Measurements from ENCODE around the gene EHD3. TPM values are rescaled to one million over a fixed set of nuclear protein-coding genes. Genes with fewer than 3 reads are reported as not detected.

EHD3 gene
- total and polyA plus RNA-seq, 2 of the 8 experiments (the other 6 are each of a cell fraction or from before 2014, with no cell fraction given) = 9.3 to 12.0 TPM

DNA sequence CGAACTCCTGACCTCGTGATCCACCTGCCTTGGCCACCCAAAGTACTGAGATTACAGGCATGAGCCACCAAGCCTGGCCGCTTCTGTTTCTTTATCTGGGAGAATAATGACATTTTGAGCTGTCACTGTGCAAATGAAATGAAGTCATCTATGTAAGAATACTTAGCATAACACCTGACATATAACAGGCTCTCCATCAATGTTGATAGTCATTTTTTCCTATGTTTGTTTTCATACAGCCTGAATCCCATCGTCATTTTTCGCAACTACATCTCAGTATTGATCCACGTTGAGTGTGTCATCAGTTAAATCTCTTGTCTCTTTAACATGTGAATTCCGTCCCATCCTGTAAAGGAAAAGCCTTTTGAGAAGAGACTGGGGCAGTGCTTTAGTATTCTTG lies 10.2 kb upstream of the EHD3 start:
- FAIRE-seq = no peak
- Histone ChIP-seq H2AFZ (ENCODE audit: low read length) (no peak overlapping the region), H3K27me3 (replicated peaks in 1 of 4; ENCODE audit: control insufficient read depth in 3 of 4, extremely low read depth in 1 of 4, insufficient read depth in 3 of 4, low read length in 3 of 4) (no peaks in the 10 kb centered on the region; a peak in 1 of 7 replicates), H2AK5ac (ENCODE audit: low read depth, low read length) (no peak overlapping the region), H3K4ac (replicated peaks; ENCODE audit: insufficient read length, low read depth, low read length) (no peak overlapping the region), H3K9me3 (ENCODE audit: insufficient read depth in 2 of 2, low read depth in 1 of 2, low read length in 1 of 2) (no peaks in the 10 kb centered on the region), H3K23me2 (ENCODE audit: low read depth, low read length) (no peaks in the 10 kb centered on the region), H3K14ac (ENCODE audit: insufficient read length) (no peak overlapping the region), H2BK12ac (ENCODE audit: low read depth, low read length) (no peak overlapping the region), H3K36me3 (ENCODE audit: control insufficient read depth in 2 of 4, insufficient read depth in 4 of 4, low read length in 3 of 4) (no peaks in the 10 kb centered on the region), H4K91ac (replicated peaks; ENCODE audit: insufficient read length, low read length) (no peak overlapping the region), H3K9ac (replicated peaks in 1 of 4; ENCODE audit: extremely low read depth in 1 of 4, low read depth in 3 of 4, low read length in 3 of 4) (no peak overlapping the region), H2BK5ac (ENCODE audit: low read depth, low read length) (no peak overlapping the region), H3K27ac (ENCODE audit: low read depth, low read length) (no peak overlapping the region), H3K4me3 (ENCODE audit: extremely low read depth in 1 of 4, insufficient read depth in 2 of 4, low read depth in 3 of 4, low read length in 4 of 4) (no peak overlapping the region), H3K23ac (ENCODE audit: insufficient read length) (no peak overlapping the region), H2BK15ac (ENCODE audit: low read length) (no peak overlapping the region), H4K20me1 (replicated peaks in 1 of 2; ENCODE audit: control insufficient read depth in 1 of 2, insufficient read depth in 2 of 2, low read length in 2 of 2) (no peaks in the 10 kb centered on the region), H3K79me2 (ENCODE audit: control insufficient read depth in 1 of 2, insufficient read depth in 2 of 2, low read length in 2 of 2) (no peaks in the 10 kb centered on the region), H3K79me1 (ENCODE audit: low read depth, low read length) (no peaks in the 10 kb centered on the region), H3K18ac (ENCODE audit: extremely low read depth, low read length) (no peak overlapping the region), H3K4me1 (replicated peaks in 1 of 4; ENCODE audit: control insufficient read depth in 3 of 4, insufficient read depth in 4 of 4, low read length in 3 of 4) (no peaks in the 10 kb centered on the region), H2BK20ac (ENCODE audit: low read length) (no peak overlapping the region), H3K4me2 (ENCODE audit: insufficient read depth in 1 of 2, low read depth in 2 of 2, low read length in 2 of 2) (no peak overlapping the region), H4K8ac (ENCODE audit: extremely low read depth, insufficient read depth, low read length) (no peak overlapping the region), H3K56ac (replicated peaks; ENCODE audit: insufficient read length, low read depth, low read length) (no peak overlapping the region), H4K5ac (ENCODE audit: insufficient read length, low read depth, low read length) (no peak overlapping the region), H2BK120ac (replicated peaks; ENCODE audit: low read depth, low read length) (no peak overlapping the region)
- no peak for TF ChIP-seq MAFK (IDR thresholded peaks at IDR 0.05; ENCODE audit: low read depth, low read length)
- TF ChIP-seq, protein P1, sequence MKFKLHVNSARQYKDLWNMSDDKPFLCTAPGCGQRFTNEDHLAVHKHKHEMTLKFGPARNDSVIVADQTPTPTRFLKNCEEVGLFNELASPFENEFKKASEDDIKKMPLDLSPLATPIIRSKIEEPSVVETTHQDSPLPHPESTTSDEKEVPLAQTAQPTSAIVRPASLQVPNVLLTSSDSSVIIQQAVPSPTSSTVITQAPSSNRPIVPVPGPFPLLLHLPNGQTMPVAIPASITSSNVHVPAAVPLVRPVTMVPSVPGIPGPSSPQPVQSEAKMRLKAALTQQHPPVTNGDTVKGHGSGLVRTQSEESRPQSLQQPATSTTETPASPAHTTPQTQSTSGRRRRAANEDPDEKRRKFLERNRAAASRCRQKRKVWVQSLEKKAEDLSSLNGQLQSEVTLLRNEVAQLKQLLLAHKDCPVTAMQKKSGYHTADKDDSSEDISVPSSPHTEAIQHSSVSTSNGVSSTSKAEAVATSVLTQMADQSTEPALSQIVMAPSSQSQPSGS (IDR thresholded peaks at IDR 0.05; ENCODE audit: low read length) = no peak
- no peak for TF ChIP-seq KDM4A (IDR thresholded peaks at IDR 0.05; ENCODE audit: low read depth, low read length, severe bottlenecking)
- no peak for TF ChIP-seq JUN (IDR thresholded peaks at IDR 0.05; ENCODE audit: low read depth, low read length)
- no peak for TF ChIP-seq EZH2 (IDR thresholded peaks at IDR 0.05; ENCODE audit: low read depth, low read length, severe bottlenecking)
- DNase-seq (ENCODE audit: low read depth in 1 of 2, low spot score in 2 of 2) = no peak
- POLR2A ChIA-PET (ENCODE audit: partially characterized antibody) = no interaction called here
- WGBS, 2 experiments (ENCODE audit: extremely low coverage in 1 of 2, insufficient coverage in 1 of 2, insufficient read length in 1 of 2, insufficient replicate concordance in 2 of 2, low coverage in 1 of 2, low lambda C conversion rate in 2 of 2, missing lambda C conversion rate in 1 of 2) = 84% methylated on average over 7 of the region's 7 CpGs; no CpG with 5 or more reads in 1 of the 2 experiments
- CTCF ChIA-PET (ENCODE audit: partially characterized antibody) = interaction anchor here (0.7 to 1.8 kb wide), 5 partner anchors 9 to 226 kb away, joined by 3 to 10 read pairs (median 3); no protein-coding TSS in a partner anchor

Measured in H1 (cell line).